H9 (cell line): ENCODE results near the gene AHI1. TPM values are rescaled to one million over a fixed set of nuclear protein-coding genes. Genes with fewer than 3 reads are reported as not detected.

Experiments used
- DNase-seq: peaks from one replicate; pipeline ENCODE4 v3.0.0-alpha.2; 2017
- H2AFZ ChIP-seq: one replicate; pipeline ENCODE4 v1.6.1; 2013; ENCODE audit warnings: mild to moderate bottlenecking, low read length, control low read depth, moderate library complexity
- H2AK5ac ChIP-seq: 2 replicates; pipeline ENCODE4 v1.6.1; 2013; ENCODE audit warnings: low read length, control low read depth, mixed read lengths; ENCODE audit not compliant: insufficient read length
- H2BK120ac ChIP-seq: one replicate; pipeline ENCODE4 v1.6.1; 2013; ENCODE audit warnings: low read depth, mild to moderate bottlenecking, low read length, control low read depth, inconsistent platforms; ENCODE audit not compliant: poor library complexity, severe bottlenecking
- H2BK12ac ChIP-seq: 2 replicates; pipeline ENCODE4 v1.6.1; 2013; ENCODE audit warnings: low read length, control low read depth, mixed read lengths, low read depth; ENCODE audit not compliant: insufficient read length
- H2BK15ac ChIP-seq: 2 replicates; pipeline ENCODE4 v1.6.1; 2013; ENCODE audit warnings: low read depth, low read length, control low read depth
- H2BK20ac ChIP-seq: one replicate; pipeline ENCODE4 v1.6.1; 2013; ENCODE audit warnings: low read depth, mild to moderate bottlenecking, low read length, control low read depth, inconsistent platforms; ENCODE audit not compliant: poor library complexity, severe bottlenecking
- H2BK5ac ChIP-seq: 2 replicates; pipeline ENCODE4 v1.6.1; 2013; ENCODE audit warnings: low read length, control low read depth, mixed read lengths; ENCODE audit not compliant: insufficient read length
- H3K14ac ChIP-seq: 2 replicates; pipeline ENCODE4 v1.6.1; 2013; ENCODE audit warnings: low read length, control low read depth; ENCODE audit not compliant: insufficient read depth
- H3K18ac ChIP-seq: 2 replicates; pipeline ENCODE4 v1.6.1; 2013; ENCODE audit warnings: low read depth, mild to moderate bottlenecking, mixed read lengths, low read length, control low read depth; ENCODE audit not compliant: insufficient read length
- H3K23ac ChIP-seq: 2 replicates; pipeline ENCODE4 v1.6.1; 2013; ENCODE audit warnings: low read length, control low read depth, mixed read lengths, low read depth; ENCODE audit not compliant: insufficient read length
- H3K23me2 ChIP-seq: 2 replicates; pipeline ENCODE4 v1.6.1; 2013; ENCODE audit warnings: low read depth, mild to moderate bottlenecking, mixed read lengths, low read length, control low read depth; ENCODE audit not compliant: insufficient read length, poor library complexity, severe bottlenecking
- H3K27ac ChIP-seq: 2 replicates; pipeline ENCODE4 v1.5.1; 2013; ENCODE audit warnings: low read length, control low read depth, mixed read lengths, low read depth; ENCODE audit not compliant: insufficient read length
- H3K27me3 ChIP-seq: 2 replicates; pipeline ENCODE4 v1.6.1; 2013; ENCODE audit warnings: low read length, control low read depth, inconsistent platforms; ENCODE audit not compliant: insufficient read depth
- H3K4ac ChIP-seq: 2 replicates; pipeline ENCODE4 v1.6.1; 2013; ENCODE audit warnings: low read depth, mild to moderate bottlenecking, control low read depth, inconsistent platforms, low read length, moderate library complexity
- H3K4me1 ChIP-seq: 2 replicates; pipeline ENCODE4 v1.6.1; 2013; ENCODE audit warnings: low read length, control low read depth, inconsistent platforms; ENCODE audit not compliant: insufficient read depth
- H3K4me2 ChIP-seq: 2 replicates; pipeline ENCODE4 v1.6.1; 2013; ENCODE audit warnings: low read length, control low read depth, mixed read lengths; ENCODE audit not compliant: insufficient read length, insufficient read depth
- H3K56ac ChIP-seq: 2 replicates; pipeline ENCODE4 v1.6.1; 2013; ENCODE audit warnings: low read depth, mild to moderate bottlenecking, mixed read lengths, low read length, control low read depth; ENCODE audit not compliant: insufficient read length
- H3K79me1 ChIP-seq: 2 replicates; pipeline ENCODE4 v1.6.1; 2013; ENCODE audit warnings: low read depth, mild to moderate bottlenecking, moderate library complexity, low read length, control low read depth, inconsistent platforms; ENCODE audit not compliant: insufficient read depth, poor library complexity, severe bottlenecking
- H3K79me2 ChIP-seq: 2 replicates; pipeline ENCODE4 v1.6.1; 2013; ENCODE audit warnings: low read length, control low read depth, inconsistent platforms; ENCODE audit not compliant: insufficient read depth
- H3K9ac ChIP-seq: 2 replicates; pipeline ENCODE4 v1.6.1; 2013; ENCODE audit warnings: low read length, control low read depth, mixed read lengths; ENCODE audit not compliant: insufficient read length; ENCODE audit errors: extremely low read depth
- H3K9me3 ChIP-seq: one replicate; pipeline ENCODE4 v1.6.1; 2013; ENCODE audit warnings: low read depth, low read length, inconsistent platforms; ENCODE audit not compliant: control insufficient read depth
- H3T11ph ChIP-seq: one replicate; pipeline ENCODE4 v1.6.1; 2013; ENCODE audit warnings: mild to moderate bottlenecking, low read length, control low read depth, inconsistent platforms
- H4K20me1 ChIP-seq: one replicate; pipeline ENCODE4 v1.6.1; 2013; ENCODE audit not compliant: control insufficient read depth, insufficient read length, insufficient read depth
- H4K5ac ChIP-seq: 2 replicates; pipeline ENCODE4 v1.6.1; 2013; ENCODE audit warnings: low read depth, mild to moderate bottlenecking, mixed read lengths, low read length, control low read depth; ENCODE audit not compliant: insufficient read length
- H4K8ac ChIP-seq: replicated peaks from 2 replicates; pipeline ENCODE4 v1.6.1; 2013; ENCODE audit warnings: low read length, control low read depth, mixed read lengths, low read depth; ENCODE audit not compliant: insufficient read length
- H4K91ac ChIP-seq: 2 replicates; pipeline ENCODE4 v1.6.1; 2013; ENCODE audit warnings: low read depth, mild to moderate bottlenecking, moderate library complexity, mixed read lengths, low read length, control low read depth; ENCODE audit not compliant: insufficient read length
- H3K27ac Mint-ChIP-seq, 3 experiments: 2 replicates in 2 of 3; 3 replicates in 1 of 3; pipeline ENCODE4 v1.8.0; 2020 to 2021; ENCODE audit warnings: mixed read lengths in 3 of 3, mild to moderate bottlenecking in 1 of 3, moderate library complexity in 1 of 3
- H3K27me3 Mint-ChIP-seq: 2 replicates; pipeline ENCODE4 v1.8.0; 2021; ENCODE audit warnings: low read depth, mild to moderate bottlenecking, moderate library complexity, mixed read lengths
- H3K36me3 Mint-ChIP-seq, 3 experiments: 2 replicates in 2 of 3; 3 replicates in 1 of 3; pipeline ENCODE4 v1.8.0; 2020 to 2021; ENCODE audit warnings: low read depth in 3 of 3, mixed read lengths in 3 of 3; ENCODE audit not compliant: insufficient read depth in 1 of 3
- H3K4me1 Mint-ChIP-seq, 2 experiments: 2 replicates each; pipeline ENCODE4 v1.8.0; 2020; ENCODE audit warnings: mixed read lengths in 2 of 2
- H3K4me3 Mint-ChIP-seq, 2 experiments: 2 replicates in 1 of 2; 3 replicates in 1 of 2; pipeline ENCODE4 v1.8.0; 2020 to 2021; ENCODE audit warnings: mild to moderate bottlenecking in 2 of 2, mixed read lengths in 2 of 2, moderate library complexity in 1 of 2
- H3K9me3 Mint-ChIP-seq, 2 experiments: 2 replicates in 1 of 2; 3 replicates in 1 of 2; pipeline ENCODE4 v1.8.0; 2020; ENCODE audit warnings: mild to moderate bottlenecking in 2 of 2, mixed read lengths in 2 of 2, moderate library complexity in 1 of 2
- WGBS: extraction: QIAGEN DNeasy Blood & Tissue Kit; methylation state at CpG from one replicate; pipeline ENCODE4 v1.1.7; 2013; ENCODE audit warnings: missing lambda C conversion rate, low lambda C conversion rate, mixed read lengths; ENCODE audit not compliant: insufficient read length; ENCODE audit errors: extremely low coverage; 5-methylcytosine and 5-hydroxymethylcytosine counted together
- total RNA-seq: library from RNA; stranded (reverse); gene quantifications from 2 replicates; pipeline ENCODE4 v1.2.1, GENCODE V29; 2021
- TF ChIP-seq, protein P1 (sequence below): fragments of 200-600 bp; sonication (generic); conservative IDR thresholded peaks from 3 replicates; pipeline ENCODE4 v1.8.0; 2021; ENCODE audit warnings: antibody characterized with exemption, mild to moderate bottlenecking

The AHI1 gene
- total RNA-seq, 1 experiment from 2014 or later = 9.9 TPM

DNA sequence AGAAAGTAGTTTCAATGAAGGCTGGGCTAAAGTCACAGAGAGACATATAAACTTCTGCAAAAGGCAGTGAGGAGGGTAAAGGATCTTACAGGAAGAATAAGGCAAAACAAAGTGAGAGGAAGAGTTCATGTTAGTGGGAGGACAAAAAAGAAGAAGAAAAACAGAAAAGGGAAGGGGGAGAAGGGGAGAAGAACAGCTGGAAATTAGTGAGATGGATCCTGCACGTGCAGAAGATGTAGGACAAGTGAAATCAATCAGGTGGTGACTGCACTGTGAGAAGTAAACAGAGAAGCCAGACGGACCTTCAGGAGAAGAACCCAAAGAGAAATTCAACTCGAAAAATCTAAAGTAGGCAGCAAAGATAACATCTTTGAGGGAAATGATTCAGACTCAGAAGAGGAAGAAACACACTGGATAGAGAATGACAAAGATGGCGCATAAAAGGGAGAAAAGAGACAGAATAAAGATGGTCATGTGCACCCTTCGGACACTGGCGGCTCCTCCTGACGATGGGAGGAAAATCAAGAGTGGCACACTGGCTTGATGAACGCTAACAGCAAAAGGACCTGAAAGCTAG is 210.5 kb downstream of the AHI1 start:
- Mint-ChIP-seq H3K9me3 (no peaks in the 10 kb centered on the region; a peak in 1 of 5 replicates), H3K36me3 (no peaks in the 10 kb centered on the region), H3K27me3 (no peaks in the 10 kb centered on the region), H3K27ac (no peak overlapping the region), H3K4me1 (no peaks in the 10 kb centered on the region; a peak in 1 of 4 replicates), H3K4me3 (no peak overlapping the region)
- Histone ChIP-seq H2BK120ac (no peak overlapping the region), H2AK5ac (no peak overlapping the region), H3K14ac (no peak overlapping the region), H3K23me2 (no peaks in the 10 kb centered on the region), H3K9ac (no peak overlapping the region), H3K4ac (no peak overlapping the region), H4K5ac (no peak overlapping the region), H3K23ac (no peak overlapping the region), H4K91ac (no peak overlapping the region), H3K4me1 (no peaks in the 10 kb centered on the region), H3K79me2 (no peaks in the 10 kb centered on the region), H2BK20ac (no peak overlapping the region), H3K27me3 (no peaks in the 10 kb centered on the region), H4K20me1 (no peaks in the 10 kb centered on the region), H3K18ac (no peak overlapping the region), H3K9me3 (no peaks in the 10 kb centered on the region), H3K4me2 (no peak overlapping the region), H4K8ac (no peak overlapping the region), H3K56ac (no peak overlapping the region), H3K79me1 (no peaks in the 10 kb centered on the region), H2AFZ (no peak overlapping the region), H3T11ph (no peak overlapping the region), H2BK15ac (no peak overlapping the region), H3K27ac (no peak overlapping the region), H2BK5ac (no peak overlapping the region), H2BK12ac (no peak overlapping the region)
- no CpG with 5 or more reads among the region's 8 CpGs for WGBS
- DNase-seq = no peak
- TF ChIP-seq, protein P1, sequence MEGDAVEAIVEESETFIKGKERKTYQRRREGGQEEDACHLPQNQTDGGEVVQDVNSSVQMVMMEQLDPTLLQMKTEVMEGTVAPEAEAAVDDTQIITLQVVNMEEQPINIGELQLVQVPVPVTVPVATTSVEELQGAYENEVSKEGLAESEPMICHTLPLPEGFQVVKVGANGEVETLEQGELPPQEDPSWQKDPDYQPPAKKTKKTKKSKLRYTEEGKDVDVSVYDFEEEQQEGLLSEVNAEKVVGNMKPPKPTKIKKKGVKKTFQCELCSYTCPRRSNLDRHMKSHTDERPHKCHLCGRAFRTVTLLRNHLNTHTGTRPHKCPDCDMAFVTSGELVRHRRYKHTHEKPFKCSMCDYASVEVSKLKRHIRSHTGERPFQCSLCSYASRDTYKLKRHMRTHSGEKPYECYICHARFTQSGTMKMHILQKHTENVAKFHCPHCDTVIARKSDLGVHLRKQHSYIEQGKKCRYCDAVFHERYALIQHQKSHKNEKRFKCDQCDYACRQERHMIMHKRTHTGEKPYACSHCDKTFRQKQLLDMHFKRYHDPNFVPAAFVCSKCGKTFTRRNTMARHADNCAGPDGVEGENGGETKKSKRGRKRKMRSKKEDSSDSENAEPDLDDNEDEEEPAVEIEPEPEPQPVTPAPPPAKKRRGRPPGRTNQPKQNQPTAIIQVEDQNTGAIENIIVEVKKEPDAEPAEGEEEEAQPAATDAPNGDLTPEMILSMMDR = no peak
